Stimulated activated effector memory CD8-positive, alpha-beta T cell treated with anti-CD3 and anti-CD28 coated beads, Interleukin-12 subunit alpha, Interleukin-12 subunit beta, amount 100 ng/mL, for 72 hours (primary cell): ENCODE measurements around the gene TTBK2.

Experiments
- ATAC-seq: fragments of 150-1000 bp; cut with Tn5 transposase; 2 replicates; pipeline ENCODE4 v1.10.0; 2021
- DNase-seq, 2 donors: peaks; one replicate each; pipeline ENCODE4 v3.0.0; 2021 to 2022; ENCODE audit warnings: low spot score in 2 of 2
- H3K27ac Mint-ChIP-seq: one replicate; pipeline ENCODE4 v1.8.0; 2022; ENCODE audit warnings: mild to moderate bottlenecking, mixed read lengths
- H3K36me3 Mint-ChIP-seq: one replicate; pipeline ENCODE4 v1.8.0; 2022; ENCODE audit warnings: mild to moderate bottlenecking, mixed read lengths
- H3K4me1 Mint-ChIP-seq: one replicate; pipeline ENCODE4 v1.8.0; 2022; ENCODE audit warnings: mixed read lengths
- H3K4me3 Mint-ChIP-seq: one replicate; pipeline ENCODE4 v1.8.0; 2022; ENCODE audit warnings: mild to moderate bottlenecking, mixed read lengths
- H3K9me3 Mint-ChIP-seq: one replicate; pipeline ENCODE4 v1.8.0; 2022; ENCODE audit warnings: mixed read lengths

Gene TTBK2

GRCh38 chr15:42693496-42693895, 227.1 kb downstream of the TTBK2 start:
- no peaks in the 10 kb centered on the region for H3K9me3 Mint-ChIP-seq
- H3K27ac Mint-ChIP-seq = no peak overlapping the region
- DNase-seq (no peak), ATAC-seq (no peak)
- peaks cover 9% of the 10 kb centered on the region for H3K36me3 Mint-ChIP-seq
- H3K4me3 Mint-ChIP-seq = no peak overlapping the region
- H3K4me1 Mint-ChIP-seq = peaks cover 16% of the 10 kb centered on the region

DNA sequence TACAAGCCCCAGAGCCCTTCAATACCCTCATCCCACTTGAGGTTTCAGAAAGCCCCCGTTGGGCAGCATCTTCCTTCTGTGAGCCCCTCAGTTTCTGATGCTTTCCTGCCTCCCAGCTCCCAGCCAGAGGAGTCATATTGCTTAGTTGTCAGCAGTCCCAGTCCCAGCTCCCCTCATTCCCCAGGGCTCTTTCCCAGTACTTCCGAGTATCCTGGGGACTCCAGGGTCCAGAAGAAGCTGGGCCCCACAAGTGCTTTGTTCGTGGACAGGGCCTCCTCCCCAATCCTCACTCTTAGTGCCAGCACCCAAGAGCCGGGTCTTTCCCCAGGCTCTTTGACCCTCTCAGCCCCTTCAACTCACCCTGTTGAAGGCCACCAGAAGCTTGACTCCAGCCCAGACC, 227.6 kb downstream of the TTBK2 start:
- DNase-seq = no peak
- Mint-ChIP-seq H3K9me3 (no peaks in the 10 kb centered on the region), H3K27ac (no peak overlapping the region), H3K4me3 (no peak overlapping the region), H3K36me3 (peaks cover 7% of the 10 kb centered on the region), H3K4me1 (peaks cover 16% of the 10 kb centered on the region)
- ATAC-seq = no peak

DNA sequence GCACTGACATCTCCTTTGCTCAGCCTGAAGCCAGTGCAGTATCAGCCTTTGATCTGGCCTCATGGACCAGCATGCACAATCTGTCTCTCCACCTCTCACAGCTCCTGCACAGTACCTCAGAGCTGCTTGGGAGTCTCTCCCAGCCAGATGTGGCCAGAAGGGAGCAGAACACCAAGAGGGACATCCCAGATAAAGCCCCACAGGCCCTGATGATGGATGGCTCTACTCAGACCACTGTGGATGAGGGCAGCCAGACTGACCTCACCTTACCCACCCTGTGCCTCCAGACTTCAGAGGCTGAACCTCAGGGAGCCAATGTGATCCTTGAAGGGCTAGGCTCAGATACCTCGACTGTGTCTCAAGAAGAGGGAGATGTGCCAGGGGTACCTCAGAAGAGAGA, 228.0 kb downstream of the TTBK2 start:
- ATAC-seq (no peak), DNase-seq (no peak)
- Mint-ChIP-seq H3K4me3 (no peak overlapping the region), H3K36me3 (peaks cover 7% of the 10 kb centered on the region), H3K9me3 (no peaks in the 10 kb centered on the region), H3K4me1 (peaks cover 16% of the 10 kb centered on the region), H3K27ac (no peak overlapping the region)

DNA sequence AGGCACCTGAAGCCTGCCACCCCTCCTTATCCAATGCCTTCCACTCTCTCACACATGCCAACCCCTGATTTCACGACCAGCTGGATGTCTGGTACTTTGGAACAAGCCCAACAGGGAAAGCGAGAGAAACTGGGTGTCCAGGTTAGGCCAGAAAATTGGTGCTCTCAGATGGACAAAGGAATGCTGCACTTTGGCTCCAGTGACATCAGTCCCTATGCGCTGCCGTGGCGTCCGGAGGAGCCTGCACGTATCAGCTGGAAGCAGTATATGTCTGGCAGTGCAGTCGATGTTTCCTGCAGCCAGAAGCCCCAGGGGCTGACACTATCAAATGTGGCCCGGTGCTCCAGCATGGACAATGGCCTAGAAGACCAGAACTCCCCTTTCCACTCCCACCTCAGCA, 228.8 kb downstream of the TTBK2 start:
- Mint-ChIP-seq H3K4me3 (no peak overlapping the region), H3K36me3 (peaks cover 11% of the 10 kb centered on the region), H3K4me1 (peaks cover 16% of the 10 kb centered on the region), H3K9me3 (no peaks in the 10 kb centered on the region), H3K27ac (peak overlapping the region; percentile 85)
- no peak for DNase-seq
- ATAC-seq = no peak

DNA sequence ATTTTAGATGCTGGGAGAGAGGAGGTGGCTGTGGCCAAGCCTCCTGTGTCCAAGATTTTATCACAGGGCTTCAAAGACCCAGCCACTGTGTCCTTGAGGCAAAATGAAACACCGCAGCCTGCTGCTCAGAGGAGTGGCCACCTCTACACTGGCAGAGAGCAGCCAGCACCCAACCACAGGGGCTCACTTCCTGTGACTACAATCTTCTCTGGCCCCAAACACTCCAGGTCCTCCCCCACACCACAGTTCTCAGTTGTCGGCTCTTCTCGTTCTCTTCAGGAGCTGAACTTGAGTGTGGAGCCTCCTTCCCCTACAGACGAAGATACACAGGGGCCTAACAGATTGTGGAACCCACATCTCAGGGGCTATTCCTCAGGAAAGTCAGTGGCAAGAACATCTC, 229.3 kb downstream of the TTBK2 start:
- Mint-ChIP-seq H3K4me3 (no peak overlapping the region), H3K36me3 (peaks cover 11% of the 10 kb centered on the region), H3K27ac (peak overlapping the region; percentile 85), H3K9me3 (no peaks in the 10 kb centered on the region), H3K4me1 (peaks cover 16% of the 10 kb centered on the region)
- ATAC-seq (peak; percentile 87), DNase-seq (no peak)
